Measurements from ENCODE around the gene PRH1.

PRH1 gene

DNA sequence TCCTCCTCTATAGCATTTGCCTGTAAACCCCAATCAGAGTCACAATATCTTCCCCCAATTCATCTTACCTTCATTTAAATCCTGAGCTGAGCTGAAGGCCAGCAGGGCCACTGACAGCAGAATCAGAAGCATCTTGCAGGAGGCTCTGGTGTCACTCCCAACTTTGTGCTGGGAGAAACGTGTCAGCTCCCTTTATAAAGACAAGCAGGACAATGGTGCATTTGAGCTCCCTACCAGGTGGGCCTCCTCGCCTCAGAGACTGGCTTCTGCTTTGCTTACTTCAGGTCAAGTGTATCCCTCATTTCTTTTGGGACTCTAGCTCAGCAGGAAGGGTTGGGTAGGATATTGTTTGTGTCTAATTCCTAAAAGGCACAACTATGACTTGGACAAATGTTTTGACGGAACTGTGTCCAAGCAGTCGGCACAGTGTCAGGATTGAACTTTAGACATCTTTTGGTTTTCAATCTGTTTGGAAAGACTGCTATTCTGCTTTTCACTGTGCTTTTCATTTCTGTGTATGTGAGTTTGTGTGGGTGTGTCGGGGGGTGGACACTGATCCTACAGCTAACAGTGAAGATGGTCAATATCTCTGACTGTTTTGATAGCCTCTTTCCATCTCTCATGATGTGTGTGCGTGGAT, at the start of gene PRH1:
Gene PRH1, minus strand, starts transcription at position 170 of the 640 bp plus-strand sequence. Its CDS starts 38 bp downstream, at position 132.
- DNase-seq (ENCODE audit: low spot score) = no peak

DNA sequence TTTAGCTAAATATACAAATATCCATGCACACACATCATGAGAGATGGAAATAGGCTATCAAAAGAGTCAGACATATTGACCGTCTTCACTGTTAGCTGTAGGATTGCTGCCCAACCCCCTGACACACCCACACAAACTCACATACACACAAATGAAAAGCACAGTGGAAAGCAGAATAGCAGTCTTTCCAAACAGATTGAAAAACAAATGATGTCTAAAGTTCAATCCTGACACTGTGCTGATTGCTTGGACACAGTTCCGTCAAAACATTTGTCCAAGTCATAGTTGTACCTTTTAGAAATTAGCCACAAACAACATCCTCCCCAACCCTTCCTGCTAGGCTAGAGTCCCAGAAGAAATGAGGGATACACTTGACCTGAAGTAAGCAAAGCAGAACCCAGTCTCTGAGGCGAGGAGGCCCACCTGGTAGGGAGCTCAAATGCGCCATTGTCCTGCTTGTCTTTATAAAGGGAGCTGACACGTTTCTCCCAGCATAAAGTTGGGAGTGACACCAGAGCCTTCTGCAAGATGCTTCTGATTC, 44.8 kb upstream of the PRH1 start, which contains the start of gene PRH2:
Gene PRH2, plus strand, starts transcription at position 491 of the 541 bp plus-strand sequence. Its CDS starts 38 bp downstream, at position 529.
- DNase-seq (ENCODE audit: low spot score) = no peak

DNA sequence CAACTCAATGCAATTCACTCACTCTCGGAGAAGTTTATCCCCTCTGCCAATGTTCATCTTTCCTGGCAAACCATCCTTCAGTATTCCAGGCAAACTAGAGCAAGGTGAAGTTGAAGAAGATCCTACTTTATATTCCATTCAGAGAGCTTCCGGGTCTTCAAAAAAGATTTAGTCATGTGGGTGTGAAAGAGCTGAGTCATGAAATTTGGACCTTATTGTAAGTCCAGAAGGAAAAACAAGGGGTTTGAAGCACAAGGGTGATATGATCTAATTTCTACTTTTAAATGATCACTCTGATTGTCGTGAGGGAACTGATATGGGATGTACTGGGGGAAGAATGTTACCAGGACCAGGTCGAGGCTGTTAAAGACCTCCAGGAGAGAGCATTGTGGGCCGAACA, 42.2 kb upstream of the PRH1 start:
- DNase-seq (ENCODE audit: low spot score) = no peak

DNA sequence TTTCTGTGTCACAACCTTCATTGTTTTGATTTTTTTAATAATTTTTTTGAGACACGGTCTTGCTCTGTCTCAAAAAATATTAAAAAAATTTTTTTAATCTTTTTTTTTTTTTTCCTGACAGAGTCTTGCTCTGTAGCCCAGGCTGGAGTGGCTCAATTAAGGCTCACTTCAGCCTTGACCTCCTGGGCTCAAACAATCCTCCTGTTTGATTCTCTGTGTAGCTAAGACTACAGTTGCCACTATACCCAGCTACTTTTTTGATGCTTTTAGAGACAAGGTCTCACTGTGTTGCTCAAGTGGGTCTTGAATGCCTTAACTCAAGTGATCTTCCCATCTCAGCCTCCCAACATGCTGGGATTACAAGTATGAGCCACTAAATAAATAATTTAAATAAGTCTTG, 35.8 kb upstream of the PRH1 start:
- DNase-seq (ENCODE audit: low spot score) = no peak

DNA sequence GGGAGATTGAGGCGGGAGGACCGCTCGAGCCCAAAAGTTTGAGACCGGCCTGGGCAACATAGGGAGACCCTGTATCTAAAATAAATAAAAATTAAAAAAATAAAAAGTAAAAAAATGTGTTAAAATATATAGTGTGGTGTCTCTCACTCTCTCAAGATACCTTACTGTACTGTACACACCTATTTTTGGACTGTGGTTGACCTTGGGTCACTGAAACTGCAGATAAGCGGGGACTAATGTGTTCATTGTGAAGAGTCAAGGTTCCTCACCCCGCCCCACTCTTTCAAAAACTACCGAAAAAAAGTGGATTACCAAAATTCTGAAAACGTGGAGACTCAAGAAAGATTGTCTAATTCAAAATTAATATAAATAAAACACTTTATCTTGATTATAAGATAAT, 26.3 kb upstream of the PRH1 start:
- DNase-seq (ENCODE audit: low spot score) = no peak

DNA sequence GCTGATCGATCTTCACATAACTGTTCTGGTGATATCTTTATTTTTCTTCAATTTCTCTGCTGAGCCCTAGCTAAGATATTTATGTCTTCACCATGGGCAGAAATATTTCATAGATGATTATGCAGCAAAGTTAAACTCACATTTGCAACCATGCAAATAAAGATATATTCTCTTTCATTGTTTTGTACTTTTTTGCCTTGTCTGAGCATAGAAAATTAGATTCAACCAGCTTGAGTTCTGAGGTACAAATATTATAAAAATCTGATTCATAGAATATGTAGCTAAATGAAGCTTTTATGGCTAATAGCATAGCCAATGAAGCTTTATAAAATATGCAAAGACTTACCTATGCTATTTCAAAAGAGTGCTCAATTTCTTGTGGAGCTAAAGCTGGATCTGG, 25.4 kb upstream of the PRH1 start, which contains the start of gene TAS2R13:
Gene TAS2R13, minus strand, starts transcription at position 101 of the 400 bp plus-strand sequence. CDS start 264 bp downstream, outside the sequence.
- DNase-seq (ENCODE audit: low spot score) = no peak

DNA sequence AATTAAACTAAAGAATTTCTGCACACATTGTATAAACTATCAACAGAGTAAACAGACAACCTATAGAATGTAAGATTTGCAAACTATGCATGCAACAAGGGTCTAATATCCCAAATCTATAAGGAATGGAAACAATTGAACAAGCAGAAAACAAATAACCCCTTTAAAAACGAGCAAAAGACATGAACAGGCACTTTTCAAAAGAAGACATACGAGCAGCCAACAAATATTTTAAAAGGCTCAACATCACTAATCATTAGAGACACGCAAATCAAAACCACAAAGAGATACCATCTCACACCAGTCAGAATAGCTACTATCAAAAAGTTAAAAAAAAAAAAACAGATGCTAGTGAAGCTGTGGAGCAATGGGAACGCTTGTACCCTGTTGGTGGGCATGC, 20.6 kb upstream of the PRH1 start:
- DNase-seq (ENCODE audit: low spot score) = no peak

DNA sequence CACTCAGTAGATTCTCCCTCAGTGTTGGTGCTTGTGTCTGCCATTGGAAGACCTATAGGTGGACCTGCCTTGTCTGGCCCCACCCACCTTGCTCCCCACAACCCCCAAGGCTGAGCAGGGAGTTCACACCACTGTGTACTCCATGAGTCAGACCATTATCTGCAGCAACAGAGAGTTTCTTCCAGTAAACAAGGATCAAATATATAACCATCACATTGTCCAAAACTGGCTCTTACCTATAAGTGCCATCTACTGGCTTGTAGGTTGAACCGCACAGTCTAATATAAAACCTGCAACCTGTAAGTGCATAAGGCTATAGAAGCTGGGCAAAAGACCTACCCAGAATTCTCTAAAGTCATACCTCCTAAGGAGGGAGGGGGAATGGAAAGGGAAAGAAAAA, 17.4 kb upstream of the PRH1 start:
- DNase-seq (ENCODE audit: low spot score) = no peak

DNA sequence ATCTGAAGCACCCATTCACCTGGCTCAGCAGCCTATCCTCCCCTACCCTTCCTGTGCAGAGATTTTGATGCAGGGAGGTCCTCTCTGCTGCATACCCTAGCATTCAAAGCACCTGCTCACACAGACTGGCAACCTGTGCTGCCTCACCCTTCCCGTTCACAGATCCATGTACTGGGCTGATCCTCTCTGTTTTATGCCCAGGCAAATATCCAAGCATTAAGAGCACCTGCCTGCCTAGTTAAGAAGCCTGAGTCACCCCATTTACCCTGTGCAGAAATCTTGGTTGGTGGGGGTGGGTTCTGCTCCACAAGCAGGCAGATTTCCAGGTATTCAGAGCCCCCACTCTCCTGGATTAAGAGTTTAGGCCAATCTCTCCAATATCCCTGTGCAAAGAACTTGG, 16.9 kb upstream of the PRH1 start:
- DNase-seq (ENCODE audit: low spot score) = no peak

DNA sequence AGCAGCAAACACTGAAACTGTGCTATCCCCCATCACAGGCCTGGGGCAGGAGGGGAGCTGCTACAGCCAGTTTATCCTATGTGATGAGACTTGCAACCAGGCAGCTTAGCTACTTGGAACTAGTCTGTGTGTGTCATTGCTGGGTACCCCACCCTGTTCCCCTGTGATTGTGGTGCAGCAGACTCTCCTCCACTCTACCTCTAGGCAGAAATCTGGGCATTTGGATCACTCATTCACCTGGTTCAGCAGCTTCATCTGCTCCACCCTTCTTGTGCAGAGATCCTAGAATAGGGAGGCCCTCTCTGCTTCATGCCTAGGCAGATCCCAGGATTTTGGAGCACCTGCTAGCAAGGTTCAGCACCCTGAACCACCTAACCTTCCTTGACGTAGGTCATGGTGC, 16.5 kb upstream of the PRH1 start:
- DNase-seq (ENCODE audit: low spot score) = no peak

DNA sequence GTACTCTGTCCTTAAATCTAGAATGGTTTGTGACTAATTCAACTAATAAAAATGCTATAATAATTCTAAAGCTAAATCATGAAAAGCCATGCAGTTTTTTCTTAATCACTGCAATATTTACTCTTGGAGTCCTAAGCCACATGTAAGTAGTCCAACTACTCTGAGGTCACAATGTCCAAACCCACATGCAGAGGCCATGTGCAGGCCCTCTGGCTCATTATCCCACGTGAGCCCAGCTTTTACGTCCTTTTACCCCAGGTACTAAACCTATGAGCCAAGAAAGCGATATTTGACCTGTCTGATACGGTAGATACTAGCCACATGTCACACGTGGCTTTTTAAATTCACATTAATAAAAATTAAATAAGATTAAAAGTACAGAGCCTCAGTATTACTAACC, 12.8 kb upstream of the PRH1 start:
- no peak for DNase-seq (ENCODE audit: low spot score)

DNA sequence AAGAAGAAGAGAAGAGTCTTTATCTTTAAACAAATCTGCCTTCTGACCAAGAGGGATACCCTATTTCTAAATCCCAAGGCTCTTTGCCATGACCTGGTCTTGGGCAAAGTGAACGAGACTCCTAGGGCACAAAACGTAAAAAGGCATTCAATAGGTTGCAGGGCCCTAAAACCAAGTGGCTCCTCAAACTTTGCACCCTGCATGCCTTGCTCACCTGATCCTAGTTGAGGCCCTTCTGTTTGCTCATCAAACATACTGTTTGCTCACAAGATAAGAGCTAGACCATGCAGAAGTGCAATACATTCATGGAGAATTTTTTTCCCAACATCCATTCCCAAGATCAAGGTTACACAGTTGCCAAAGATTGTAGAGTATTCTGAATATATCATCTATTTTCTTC, 7.9 kb upstream of the PRH1 start:
- no peak for DNase-seq (ENCODE audit: low spot score)

DNA sequence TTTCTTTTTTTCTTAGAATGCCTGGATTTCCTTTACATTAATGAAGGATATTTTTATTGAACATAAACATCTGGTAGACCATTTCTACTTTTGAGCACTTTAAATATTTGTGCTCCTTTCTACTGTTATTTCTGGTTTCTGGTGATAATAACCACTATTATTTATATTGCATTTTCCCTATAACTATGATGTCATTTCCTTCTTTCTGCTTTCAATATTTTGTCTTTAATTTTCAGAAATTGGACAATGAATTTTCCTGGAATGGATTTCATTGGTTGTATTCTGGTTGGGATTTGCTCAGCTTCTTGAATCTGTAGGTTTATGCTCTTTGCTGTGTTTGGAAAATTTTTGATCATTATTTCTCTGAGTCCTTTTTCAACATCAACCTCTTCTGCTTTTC, 5.2 kb upstream of the PRH1 start:
- no peak for DNase-seq (ENCODE audit: low spot score)

DNA sequence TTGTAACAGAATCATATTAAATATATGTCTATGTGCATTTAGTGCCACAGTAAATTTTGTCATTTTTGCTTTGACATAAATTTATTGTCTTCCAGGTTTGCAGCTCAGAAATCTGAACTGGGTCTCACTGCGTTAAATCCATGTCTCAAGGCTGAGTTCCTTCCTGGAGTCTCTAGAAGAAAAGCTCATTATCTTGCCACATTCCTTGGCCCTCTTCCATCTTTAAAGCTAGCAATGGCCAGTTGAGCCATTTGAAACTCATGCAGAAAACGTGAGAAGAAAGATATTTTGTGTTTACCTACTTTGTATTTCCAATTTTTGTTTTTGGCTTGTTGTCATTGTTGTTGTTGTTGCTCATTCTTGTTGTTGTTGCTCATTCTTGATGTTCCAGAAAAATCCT, 10.7 kb downstream of the PRH1 start:
- DNase-seq (ENCODE audit: low spot score) = no peak

DNA sequence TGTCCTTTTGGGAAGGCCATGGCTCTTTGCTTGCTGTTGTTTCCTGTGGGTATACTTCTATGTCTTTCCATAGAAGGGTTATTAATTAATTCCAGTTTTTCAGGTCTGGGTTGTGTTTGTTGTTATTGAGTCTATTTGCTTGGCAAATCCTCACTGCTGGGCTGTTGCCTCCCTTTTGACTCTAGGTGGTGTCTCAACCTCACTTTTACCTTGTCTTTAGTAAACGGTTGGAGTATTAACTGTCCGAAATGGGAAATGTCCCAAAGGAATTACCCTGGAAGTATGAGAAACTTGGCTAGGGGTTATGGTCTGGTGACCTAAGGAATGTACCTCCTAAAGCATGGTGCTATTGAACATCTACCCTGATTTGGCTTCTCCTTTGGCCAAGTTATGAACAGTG, 16.7 kb downstream of the PRH1 start:
- no peak for DNase-seq (ENCODE audit: low spot score)

DNA sequence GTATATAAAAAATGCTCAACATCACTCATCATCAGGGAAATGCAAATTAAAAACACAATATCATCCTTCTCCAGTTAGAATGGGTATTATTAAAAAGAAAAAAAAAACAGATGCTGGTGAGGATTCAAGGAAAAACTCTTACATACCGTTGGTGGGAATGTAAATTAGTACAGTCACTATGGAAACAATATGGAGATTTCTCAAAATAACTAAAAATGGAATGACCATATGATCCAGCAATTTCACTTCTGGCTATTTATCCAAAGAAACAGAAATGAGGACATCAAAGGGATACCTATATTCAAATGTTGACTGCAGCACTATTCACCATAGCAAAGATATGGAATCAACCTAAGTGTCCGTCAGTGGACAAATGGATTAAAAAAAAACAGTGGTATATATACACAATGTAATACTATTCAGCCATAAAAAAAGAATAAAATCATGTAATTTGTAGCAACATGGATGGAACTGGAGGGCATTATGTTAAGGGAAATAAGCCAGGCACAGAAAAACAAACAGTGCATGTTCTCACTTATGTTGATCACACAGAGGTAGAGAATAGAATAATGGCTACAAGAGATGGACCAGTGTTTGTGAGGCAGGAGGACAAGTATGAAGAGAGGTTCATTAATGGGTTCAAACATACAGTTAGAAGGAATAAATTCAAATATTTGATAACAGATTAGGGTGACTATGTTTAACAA, 20.4 kb downstream of the PRH1 start:
- no peak for DNase-seq (ENCODE audit: low spot score)

DNA sequence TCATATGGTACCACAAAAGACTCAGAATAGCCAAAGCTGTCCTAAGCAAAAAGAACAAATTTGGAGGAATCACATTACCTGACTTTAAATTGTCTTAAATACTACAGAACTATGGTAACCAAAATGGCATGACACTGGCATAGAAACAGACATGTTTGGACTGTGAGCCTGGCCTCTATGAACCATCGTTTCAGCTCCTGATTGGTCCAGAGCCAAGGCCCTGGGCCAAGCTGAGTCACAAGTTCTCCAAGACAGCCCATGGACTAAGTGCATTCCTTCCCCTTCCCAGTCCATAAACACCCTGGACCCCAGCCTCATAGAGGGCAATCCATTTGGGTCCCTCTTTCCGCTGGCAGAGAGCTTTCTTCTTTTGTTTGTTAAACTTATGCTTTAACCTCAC, 22.7 kb downstream of the PRH1 start:
- DNase-seq (ENCODE audit: low spot score) = no peak

DNA sequence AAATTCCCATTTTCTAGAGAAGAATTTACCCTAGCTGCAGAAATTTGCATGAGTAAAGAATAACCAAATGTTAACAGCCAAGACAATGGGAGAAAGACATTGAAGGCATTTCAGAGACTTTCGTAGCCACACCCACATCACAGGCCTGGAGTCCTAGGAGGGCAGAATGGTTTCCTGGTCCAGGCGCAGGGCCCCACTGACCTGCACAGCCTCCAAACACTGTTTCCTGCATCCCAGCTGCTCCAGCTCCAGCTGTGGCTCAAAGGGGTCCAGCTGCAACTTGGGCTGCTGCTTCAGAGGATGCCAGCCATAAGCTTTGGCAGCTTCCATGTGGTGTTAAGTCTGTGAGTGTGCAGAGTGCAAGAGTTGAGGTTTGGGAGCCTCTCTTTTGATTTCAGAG, 28.2 kb downstream of the PRH1 start:
- DNase-seq (ENCODE audit: low spot score) = no peak

DNA sequence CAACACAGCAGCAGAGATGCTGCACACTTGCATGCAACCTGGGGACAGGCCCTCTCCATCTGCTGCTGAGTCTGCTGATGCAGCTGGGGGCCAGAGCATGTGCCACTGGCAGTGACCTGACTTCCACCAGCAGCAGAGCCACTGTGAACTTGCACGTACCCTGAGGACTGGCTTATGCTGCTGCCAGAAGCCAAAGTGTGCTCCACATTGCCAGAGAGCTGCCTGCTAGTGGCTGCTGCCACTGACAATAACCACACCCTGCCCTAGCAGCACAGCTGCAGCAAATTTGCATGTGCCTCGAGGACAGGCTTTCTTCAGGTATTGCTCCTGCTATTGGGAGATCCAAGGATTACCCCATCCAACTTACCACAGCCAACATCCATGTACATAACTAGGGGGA, 30.3 kb downstream of the PRH1 start:
- DNase-seq (ENCODE audit: low spot score) = no peak

DNA sequence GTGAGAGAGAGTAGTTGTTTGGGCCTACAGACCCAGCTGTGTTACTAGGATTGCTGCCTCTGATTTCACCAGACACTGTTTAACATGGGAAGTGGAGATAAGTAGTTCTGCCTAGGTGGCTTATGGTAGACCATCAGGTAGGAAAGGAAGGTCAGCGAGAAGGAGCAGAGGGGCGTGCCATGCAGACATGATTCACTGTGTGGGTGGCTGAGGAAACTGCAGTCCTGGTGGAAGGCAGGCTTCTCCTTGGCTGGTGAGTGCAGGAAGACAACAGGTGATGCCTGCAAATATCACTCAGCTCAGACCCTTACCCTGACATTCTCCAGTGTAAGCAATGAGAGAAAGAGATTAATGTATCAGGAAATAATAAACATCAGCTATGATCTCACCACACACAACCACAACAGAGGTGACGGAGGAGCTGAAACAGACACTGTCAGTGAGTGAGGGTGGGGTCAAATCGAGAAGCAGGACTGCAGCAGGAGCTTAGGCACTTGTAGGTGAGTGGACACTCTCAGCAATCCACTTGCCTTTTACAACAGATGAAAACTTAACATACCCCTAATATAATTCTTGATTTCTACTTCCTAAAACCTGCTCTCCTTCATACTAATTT, 32.7 kb downstream of the PRH1 start:
- DNase-seq (ENCODE audit: low spot score) = no peak

DNA sequence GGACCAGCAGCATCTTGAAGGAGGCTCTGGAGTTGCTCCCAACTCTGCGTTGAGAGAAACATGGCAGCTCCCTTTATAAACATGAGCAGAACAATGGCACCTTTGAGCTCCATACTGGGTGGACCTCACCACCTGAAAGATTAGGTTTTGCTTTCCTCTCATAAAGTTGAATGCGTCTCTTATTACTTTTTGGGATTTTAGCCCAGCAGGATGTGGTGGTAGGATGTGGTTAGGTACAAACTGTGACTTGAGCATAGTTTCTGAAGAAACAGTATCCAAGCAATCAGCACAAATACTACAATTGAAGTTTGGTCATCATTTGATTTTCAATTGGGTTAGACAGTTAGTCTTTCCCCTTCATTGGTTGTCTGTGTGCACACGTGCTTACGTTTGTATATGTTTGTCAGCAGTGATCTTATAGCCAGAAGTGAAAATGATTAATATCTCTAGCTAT, 34.6 kb downstream of the PRH1 start, which contains the start of gene PRR4:
Gene PRR4, minus strand, starts transcription at position 51 of the 454 bp plus-strand sequence. Its CDS starts 38 bp downstream, at position 13.
- no peak for DNase-seq (ENCODE audit: low spot score)

DNA sequence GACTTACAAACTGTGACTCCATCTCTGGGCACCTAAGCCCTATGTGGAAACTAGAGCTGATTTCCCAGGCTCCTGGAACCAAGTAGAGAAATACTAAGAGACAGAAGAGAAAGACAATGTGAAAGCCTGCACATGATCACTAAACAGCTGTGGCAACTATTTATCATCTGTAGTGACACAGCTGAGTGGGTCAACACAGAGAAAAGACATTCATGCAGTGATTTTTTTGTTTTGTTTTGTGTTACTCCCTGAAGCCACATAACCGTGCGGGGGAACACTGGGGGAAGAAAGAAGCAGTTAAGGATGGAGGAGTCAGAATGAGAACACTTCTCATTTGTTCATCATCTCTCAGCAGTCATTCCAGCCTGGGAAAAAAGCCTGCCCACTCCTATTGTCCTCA, 36.3 kb downstream of the PRH1 start:
- DNase-seq (ENCODE audit: low spot score) = no peak

DNA sequence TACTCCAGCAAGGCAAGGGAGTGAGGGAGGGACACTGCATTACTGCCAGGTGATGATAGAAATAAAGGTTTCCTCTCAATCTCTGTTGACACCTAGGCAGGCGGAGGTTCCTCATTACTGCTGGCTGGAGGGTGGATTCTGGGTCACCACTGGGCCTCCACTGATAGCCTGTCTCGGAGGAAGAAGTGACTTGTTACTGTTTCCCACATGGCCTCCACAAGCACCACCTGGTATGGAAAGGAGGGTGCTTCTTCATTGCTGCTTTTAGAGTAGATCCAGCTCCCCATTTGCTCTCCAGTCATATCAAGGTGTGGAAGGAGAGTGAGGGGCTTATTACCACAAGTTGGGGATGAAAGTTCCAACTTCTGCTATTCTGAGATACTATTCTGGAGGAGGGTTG, 41.2 kb downstream of the PRH1 start:
- no peak for DNase-seq (ENCODE audit: low spot score)

All from Ammon's horn (tissue), 1 donor.